OCI-LY3 (cell line): ENCODE measurements around the gene CNRIP1.

ENCODE experiments used
- EZH2phosphoT487 ChIP-seq: fragments of 200-600 bp; shearing (Covaris generic); IDR thresholded peaks from 2 replicates; pipeline ENCODE4 v1.6.1; 2018; ENCODE audit warnings: antibody characterized with exemption, mixed run types, low read depth
- TF ChIP-seq, protein P1 (sequence below): fragments of 200-600, 300-600 bp; sonication (generic); IDR thresholded peaks from 2 replicates; pipeline ENCODE4 v1.5.1; 2014; ENCODE audit warnings: antibody characterized with exemption, low read length, low read depth

DNA sequence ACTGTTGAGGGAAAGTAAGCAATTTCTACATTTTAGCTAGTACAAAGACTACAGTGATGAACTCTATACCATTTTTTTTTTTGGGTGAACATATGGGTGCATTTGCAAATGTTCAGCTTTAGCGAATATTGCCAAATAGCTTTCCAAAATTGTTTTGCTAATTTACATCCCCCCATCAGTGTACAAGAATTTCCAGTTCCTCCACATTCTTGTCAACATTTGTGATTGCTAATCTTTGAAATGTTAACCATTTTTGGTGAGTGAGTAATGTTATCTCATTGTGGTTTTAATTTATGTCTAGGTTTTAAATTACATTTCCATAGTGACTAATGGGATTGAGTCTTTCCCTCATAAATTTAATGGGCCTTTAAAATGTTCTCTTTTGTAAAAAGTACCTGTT is 16.4 kb upstream of the CNRIP1 start:
- TF ChIP-seq, protein P1, sequence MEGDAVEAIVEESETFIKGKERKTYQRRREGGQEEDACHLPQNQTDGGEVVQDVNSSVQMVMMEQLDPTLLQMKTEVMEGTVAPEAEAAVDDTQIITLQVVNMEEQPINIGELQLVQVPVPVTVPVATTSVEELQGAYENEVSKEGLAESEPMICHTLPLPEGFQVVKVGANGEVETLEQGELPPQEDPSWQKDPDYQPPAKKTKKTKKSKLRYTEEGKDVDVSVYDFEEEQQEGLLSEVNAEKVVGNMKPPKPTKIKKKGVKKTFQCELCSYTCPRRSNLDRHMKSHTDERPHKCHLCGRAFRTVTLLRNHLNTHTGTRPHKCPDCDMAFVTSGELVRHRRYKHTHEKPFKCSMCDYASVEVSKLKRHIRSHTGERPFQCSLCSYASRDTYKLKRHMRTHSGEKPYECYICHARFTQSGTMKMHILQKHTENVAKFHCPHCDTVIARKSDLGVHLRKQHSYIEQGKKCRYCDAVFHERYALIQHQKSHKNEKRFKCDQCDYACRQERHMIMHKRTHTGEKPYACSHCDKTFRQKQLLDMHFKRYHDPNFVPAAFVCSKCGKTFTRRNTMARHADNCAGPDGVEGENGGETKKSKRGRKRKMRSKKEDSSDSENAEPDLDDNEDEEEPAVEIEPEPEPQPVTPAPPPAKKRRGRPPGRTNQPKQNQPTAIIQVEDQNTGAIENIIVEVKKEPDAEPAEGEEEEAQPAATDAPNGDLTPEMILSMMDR, result no peak
- TF ChIP-seq EZH2phosphoT487, result no peak
